Kidney tubule cell (primary cell): Measurements from ENCODE around the gene TMSB4X.
"Not testable (repeated sequence)": the region's sequence is repeated elsewhere in the genome, so short reads cannot be mapped to it uniquely, and the experiment has no call there.

Source experiments
- DNase-seq: peaks from one replicate; pipeline ENCODE4 v3.0.0-alpha.2; 2018; ENCODE audit warnings: low spot score

TMSB4X gene

GRCh38 chrX:12997906-12998687, 23.2 kb downstream of the TMSB4X start:
- no peak for DNase-seq

GRCh38 chrX:12999422-12999821, 24.5 kb downstream of the TMSB4X start:
- no peak for DNase-seq

- DNase-seq = no peak
These were observed 25.4 kb downstream of the TMSB4X start for GRCh38 chrX:13000301-13000811.

GRCh38 chrX:13001097-13001496, 26.2 kb downstream of the TMSB4X start:
- peak; percentile 46 for DNase-seq

GRCh38 chrX:13001961-13002671, 27.2 kb downstream of the TMSB4X start:
- peak; percentile 72 for DNase-seq

GRCh38 chrX:13005661-13006473, 31.0 kb downstream of the TMSB4X start:
- no peak for DNase-seq

- DNase-seq = no peak
These were observed 32.7 kb downstream of the TMSB4X start for GRCh38 chrX:13007519-13008188.

- no peak for DNase-seq
These were observed 33.3 kb downstream of the TMSB4X start for GRCh38 chrX:13008189-13008533.

GRCh38 chrX:13008851-13009250, 33.9 kb downstream of the TMSB4X start:
- DNase-seq = no peak

GRCh38 chrX:13009273-13009672, 34.4 kb downstream of the TMSB4X start:
- no peak for DNase-seq

- DNase-seq = no peak
These were observed 34.9 kb downstream of the TMSB4X start for GRCh38 chrX:13009844-13010243.

GRCh38 chrX:13010546-13010945, 35.6 kb downstream of the TMSB4X start:
- no peak for DNase-seq

- DNase-seq = no peak
These were observed 38.6 kb downstream of the TMSB4X start for GRCh38 chrX:13013363-13014110.

GRCh38 chrX:13014111-13015096, 39.5 kb downstream of the TMSB4X start:
- peak; percentile 11 for DNase-seq

- DNase-seq = no peak
These were observed 40.8 kb downstream of the TMSB4X start for GRCh38 chrX:13015536-13016236.

GRCh38 chrX:13016731-13017130, 41.8 kb downstream of the TMSB4X start:
- DNase-seq = not testable (repeated sequence)

GRCh38 chrX:13022926-13023325, 48.0 kb downstream of the TMSB4X start:
- no peak for DNase-seq

GRCh38 chrX:13023567-13023966, 48.7 kb downstream of the TMSB4X start:
- DNase-seq = no peak

- no peak for DNase-seq
These were observed 49.1 kb downstream of the TMSB4X start for GRCh38 chrX:13023979-13024378.
